Karpas-422 (cell line): Measurements from ENCODE around the gene NPDC1. TPM values are rescaled to one million over a fixed set of nuclear protein-coding genes. Genes with fewer than 3 reads are reported as not detected.
A peak's percentile ranks its signal among the peaks of the same experiment; 100 is the strongest.
"Not testable (repeated sequence)": the region's sequence is repeated elsewhere in the genome, so short reads cannot be mapped to it uniquely, and the experiment has no call there.

Source experiments
- DNase-seq: peaks from one replicate; pipeline ENCODE4 v3.0.0-alpha.2; 2015
- H2AFZ ChIP-seq: fragments of 200-600 bp; sonication (generic); 2 replicates; pipeline ENCODE4 v1.6.1; 2014; ENCODE audit warnings: antibody characterized with exemption, low read length, mixed read lengths
- H3K27ac ChIP-seq: fragments of 200-600 bp; sonication (generic); 2 replicates; pipeline ENCODE4 v1.5.1; 2014; ENCODE audit warnings: mild to moderate bottlenecking, low read length, moderate library complexity
- H3K27me3 ChIP-seq: fragments of 200-600 bp; sonication (generic); 2 replicates; pipeline ENCODE4 v1.6.1; 2014; ENCODE audit warnings: low read length, mixed read lengths
- H3K36me3 ChIP-seq: fragments of 200-600 bp; sonication (generic); 2 replicates; pipeline ENCODE4 v1.6.1; 2014; ENCODE audit warnings: low read length, mixed read lengths; ENCODE audit not compliant: insufficient read depth
- H3K4me1 ChIP-seq: fragments of 200-600 bp; sonication (generic); 2 replicates; pipeline ENCODE4 v1.6.1; 2014; ENCODE audit warnings: mild to moderate bottlenecking, low read length, mixed read lengths
- H3K4me2 ChIP-seq: fragments of 200-600 bp; sonication (generic); 2 replicates; pipeline ENCODE4 v1.6.1; 2014; ENCODE audit warnings: low read length, low read depth, mild to moderate bottlenecking; ENCODE audit not compliant: poor library complexity, severe bottlenecking
- H3K4me3 ChIP-seq: fragments of 200-600 bp; sonication (generic); 2 replicates; pipeline ENCODE4 v1.5.1; 2014; ENCODE audit warnings: mild to moderate bottlenecking, antibody characterized with exemption, low read length, mixed read lengths
- H3K79me2 ChIP-seq: fragments of 200-600 bp; sonication (generic); 2 replicates; pipeline ENCODE4 v1.6.1; 2014; ENCODE audit warnings: mild to moderate bottlenecking, low read length, mixed read lengths
- H3K9ac ChIP-seq: fragments of 200-600 bp; sonication (generic); 2 replicates; pipeline ENCODE4 v1.6.0; 2014; ENCODE audit warnings: low read length
- H3K9me2 ChIP-seq: fragments of 200-600 bp; sonication (generic), shearing (Covaris generic); replicated peaks from 2 replicates; pipeline ENCODE4 v1.6.0; 2014; ENCODE audit warnings: mild to moderate bottlenecking, low read length, moderate library complexity; ENCODE audit not compliant: insufficient read depth
- H3K9me3 ChIP-seq: fragments of 300-700, 200-600 bp; sonication (generic); 2 replicates; pipeline ENCODE4 v1.6.1; 2014; ENCODE audit warnings: low read length, mixed read lengths
- H4K20me1 ChIP-seq: fragments of 200-600 bp; sonication (generic); 2 replicates; pipeline ENCODE4 v1.6.1; 2014; ENCODE audit warnings: mild to moderate bottlenecking, antibody characterized with exemption, low read length, low read depth; ENCODE audit not compliant: insufficient read depth
- total RNA-seq: library from RNA; depleted of rRNA; stranded (reverse); fragments of >200 nt; shearing (Covaris generic); gene quantifications from 2 replicates; pipeline ENCODE4 v1.2.3, GENCODE V29; 2014; ENCODE audit warnings: low replicate concordance

Gene NPDC1
- total RNA-seq, 1 experiment from 2014 or later: not detected

DNA sequence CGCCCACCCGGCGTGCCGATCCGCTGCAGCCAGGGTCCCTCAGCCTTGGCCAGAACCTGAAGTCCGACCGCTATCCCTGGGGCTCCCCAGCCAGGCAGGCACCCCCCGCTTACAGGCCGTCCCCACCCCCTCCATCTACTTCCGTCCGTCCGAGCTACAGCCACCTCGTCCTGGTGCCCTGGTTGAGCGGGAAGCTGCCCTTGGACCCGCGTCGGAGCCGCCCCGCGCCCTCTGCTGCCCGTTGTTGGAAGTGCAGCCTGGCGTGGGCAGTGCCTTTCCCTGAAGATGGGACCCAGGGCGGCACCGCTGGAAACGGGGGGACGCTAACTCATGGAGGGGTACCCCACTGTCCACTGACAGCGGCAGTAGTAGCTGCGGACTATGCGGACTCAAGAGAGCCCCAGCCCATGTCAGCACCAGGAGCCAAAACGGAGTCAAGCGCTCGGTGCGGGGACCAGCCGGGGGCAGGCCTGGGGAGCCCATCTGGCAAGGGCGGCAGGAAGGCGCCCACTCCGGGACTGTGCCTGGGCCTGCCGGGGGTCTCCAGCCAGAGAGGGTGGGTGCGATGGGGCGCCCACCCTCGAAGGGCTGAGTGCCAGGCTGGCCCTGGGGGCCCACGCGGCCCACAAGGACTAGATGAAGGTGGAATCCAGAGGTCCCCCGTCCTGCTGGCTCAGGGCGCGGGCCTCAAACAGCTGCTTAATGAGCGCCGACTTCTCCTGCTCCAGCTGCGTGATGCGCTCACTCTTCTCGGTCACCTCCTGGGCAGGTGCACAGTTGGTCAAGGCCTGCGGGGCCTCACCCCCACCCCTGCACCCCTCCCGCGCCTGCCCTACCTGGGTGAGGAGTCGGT lies 18.3 kb upstream of the NPDC1 start:
- H3K27ac ChIP-seq: no peak overlapping the region
- H3K27me3 ChIP-seq: no peaks in the 10 kb centered on the region
- H3K4me2 ChIP-seq: no peak overlapping the region
- no peaks in the 10 kb centered on the region for H3K9me2 ChIP-seq
- H4K20me1 ChIP-seq: peaks cover 26% of the 10 kb centered on the region
- no peak overlapping the region for H3K4me3 ChIP-seq
- H3K36me3 ChIP-seq: peaks cover 7% of the 10 kb centered on the region; the same call in 1 of the 2 replicates
- no peak overlapping the region for H2AFZ ChIP-seq
- peak; percentile 83 for DNase-seq
- no peak overlapping the region for H3K9ac ChIP-seq
- peaks cover 10% of the 10 kb centered on the region for H3K79me2 ChIP-seq
- H3K4me1 ChIP-seq: peaks cover 18% of the 10 kb centered on the region
- no peaks in the 10 kb centered on the region for H3K9me3 ChIP-seq

DNA sequence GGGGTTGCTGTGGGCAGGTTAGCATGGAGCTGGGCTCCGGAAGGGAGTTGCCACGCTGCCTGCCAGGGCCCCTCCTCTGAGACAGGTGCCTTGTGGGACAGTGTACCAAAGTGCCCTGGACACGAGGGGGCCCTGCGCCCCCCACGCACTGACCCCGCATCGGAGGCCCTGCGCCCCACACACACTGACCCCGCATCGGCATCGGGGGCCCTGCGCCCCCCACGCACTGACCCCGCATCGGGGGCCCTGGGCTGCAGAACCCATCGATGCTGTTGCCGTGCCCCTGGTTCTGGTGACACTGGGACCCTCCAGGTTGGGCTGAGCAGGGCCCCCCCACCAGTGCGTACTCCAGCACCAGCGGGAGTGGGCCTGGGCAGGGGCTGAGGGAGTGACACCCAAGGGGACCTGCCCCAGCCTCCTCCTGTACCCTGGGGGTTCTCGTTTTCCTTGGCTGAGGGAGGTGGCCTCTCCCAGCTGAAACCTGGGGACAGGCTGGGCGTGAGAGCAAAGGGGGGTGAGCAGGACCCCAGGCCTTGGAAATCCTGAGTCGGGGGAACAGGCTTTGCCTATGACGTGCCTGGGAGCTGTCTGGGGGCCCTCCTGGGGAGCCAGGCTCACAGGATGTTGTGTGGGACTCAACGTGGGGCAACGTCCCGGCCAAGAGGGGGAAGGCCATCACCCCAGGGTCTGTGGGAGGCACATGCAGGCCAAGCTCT lies 17.5 kb upstream of the NPDC1 start:
- Histone ChIP-seq H2AFZ (no peak overlapping the region), H3K9me2 (no peaks in the 10 kb centered on the region), H3K9me3 (no peaks in the 10 kb centered on the region), H4K20me1 (peaks cover 18% of the 10 kb centered on the region; the same call in 1 of the 2 replicates), H3K27me3 (no peaks in the 10 kb centered on the region), H3K79me2 (peaks cover 2% of the 10 kb centered on the region; the same call in 1 of the 2 replicates), H3K4me3 (no peak overlapping the region), H3K36me3 (peaks cover 7% of the 10 kb centered on the region; the same call in 1 of the 2 replicates), H3K9ac (no peak overlapping the region), H3K4me2 (no peak overlapping the region), H3K4me1 (peaks cover 10% of the 10 kb centered on the region), H3K27ac (no peak overlapping the region)
- no peak for DNase-seq

DNA sequence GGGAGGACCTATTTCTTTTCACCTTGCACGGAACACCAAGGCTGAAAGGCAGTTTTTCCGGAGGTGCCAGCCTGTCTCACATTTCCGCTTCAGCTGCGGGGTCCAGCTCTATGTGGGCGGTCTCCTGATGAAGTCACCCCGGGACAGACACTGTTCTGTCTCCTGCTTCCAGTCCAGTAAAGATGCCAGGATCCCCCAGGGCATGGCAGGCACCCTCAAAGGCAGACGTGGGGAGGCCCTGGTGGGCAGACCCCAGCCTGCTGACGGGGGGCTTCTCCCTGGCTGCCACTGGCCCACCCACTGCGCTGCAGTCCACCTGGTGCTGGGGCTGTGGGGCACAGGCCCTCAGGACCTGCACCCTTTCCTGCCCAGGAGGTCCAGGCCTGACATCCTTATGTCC lies 16.8 kb upstream of the NPDC1 start:
- not testable (repeated sequence) for H3K4me1 ChIP-seq, H2AFZ ChIP-seq, H3K79me2 ChIP-seq, H3K9me3 ChIP-seq, H3K4me2 ChIP-seq, H3K36me3 ChIP-seq, H3K27ac ChIP-seq, H3K9ac ChIP-seq, DNase-seq, H3K9me2 ChIP-seq, H3K4me3 ChIP-seq, H3K27me3 ChIP-seq
- peaks cover 18% of the 10 kb centered on the region; the same call in 1 of the 2 replicates for H4K20me1 ChIP-seq

DNA sequence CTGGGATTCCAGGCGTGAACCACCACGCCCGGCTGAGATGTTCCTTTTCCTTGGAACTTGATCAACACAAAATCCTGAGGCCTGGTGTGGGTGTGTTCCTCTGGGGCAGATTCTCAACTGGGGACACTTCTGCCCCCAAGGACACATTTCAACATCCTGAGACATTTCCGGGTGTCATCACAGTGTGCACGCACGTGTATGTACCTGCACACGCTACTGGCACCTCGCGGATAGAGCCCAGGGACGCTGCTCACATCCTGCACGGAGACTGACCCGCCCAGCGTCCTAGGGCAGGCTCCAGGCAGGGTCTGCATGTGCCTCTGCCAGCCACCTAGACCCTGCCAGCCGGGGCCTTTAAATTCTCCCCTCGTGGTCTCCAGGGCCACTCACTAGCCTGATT lies 16.4 kb upstream of the NPDC1 start:
- Histone ChIP-seq H3K4me2 (no peak overlapping the region), H3K9ac (no peak overlapping the region), H2AFZ (no peak overlapping the region), H4K20me1 (peaks cover 18% of the 10 kb centered on the region; the same call in 1 of the 2 replicates), H3K4me3 (no peak overlapping the region), H3K36me3 (peaks cover 7% of the 10 kb centered on the region; the same call in 1 of the 2 replicates), H3K27ac (no peak overlapping the region), H3K79me2 (no peaks in the 10 kb centered on the region), H3K4me1 (no peaks in the 10 kb centered on the region), H3K9me3 (no peaks in the 10 kb centered on the region), H3K27me3 (no peaks in the 10 kb centered on the region), H3K9me2 (no peaks in the 10 kb centered on the region)
- no peak for DNase-seq

DNA sequence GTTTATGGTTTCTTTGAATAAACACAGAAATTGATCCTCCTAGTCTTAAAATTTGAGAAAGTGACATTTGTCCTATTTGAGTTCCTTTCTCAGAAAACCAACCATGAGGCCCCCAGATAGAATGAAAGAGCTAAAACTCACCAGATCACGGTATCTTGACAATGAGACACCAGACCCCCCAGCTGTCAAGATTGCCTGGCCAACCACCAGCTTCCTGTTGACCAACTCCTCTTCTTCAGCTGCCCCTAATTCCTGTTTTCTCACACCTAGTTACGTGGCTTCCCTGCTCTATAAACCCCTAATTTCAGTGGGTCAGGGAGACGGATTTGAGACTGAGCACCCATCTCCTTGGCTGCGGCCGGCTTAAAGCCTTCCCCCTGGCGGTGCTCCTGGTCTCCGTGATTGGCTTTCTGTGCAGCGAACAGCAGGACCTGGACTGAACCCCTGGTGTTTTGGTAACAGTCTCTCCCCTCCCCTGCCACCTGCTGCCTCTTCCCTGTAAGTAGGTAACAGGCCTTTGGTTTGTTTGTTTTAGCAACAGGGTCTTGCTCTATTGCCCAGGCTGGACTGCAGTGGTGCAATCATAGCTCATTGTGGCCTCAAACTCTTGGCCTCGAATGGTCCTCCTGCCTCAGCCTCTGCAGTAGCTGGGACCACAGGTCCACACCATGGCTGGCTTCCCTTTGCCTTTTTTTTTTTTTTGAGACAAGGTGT lies 12.7 kb upstream of the NPDC1 start:
- Histone ChIP-seq H3K27ac (no peak overlapping the region), H3K4me2 (no peak overlapping the region), H4K20me1 (peaks cover 3% of the 10 kb centered on the region; the same call in 1 of the 2 replicates), H3K9me3 (no peaks in the 10 kb centered on the region), H2AFZ (no peak overlapping the region), H3K27me3 (no peaks in the 10 kb centered on the region), H3K36me3 (peaks cover under 1% of the 10 kb centered on the region; the same call in 1 of the 2 replicates), H3K4me1 (no peaks in the 10 kb centered on the region), H3K4me3 (no peak overlapping the region), H3K9ac (no peak overlapping the region), H3K79me2 (no peaks in the 10 kb centered on the region), H3K9me2 (no peaks in the 10 kb centered on the region)
- DNase-seq: no peak

DNA sequence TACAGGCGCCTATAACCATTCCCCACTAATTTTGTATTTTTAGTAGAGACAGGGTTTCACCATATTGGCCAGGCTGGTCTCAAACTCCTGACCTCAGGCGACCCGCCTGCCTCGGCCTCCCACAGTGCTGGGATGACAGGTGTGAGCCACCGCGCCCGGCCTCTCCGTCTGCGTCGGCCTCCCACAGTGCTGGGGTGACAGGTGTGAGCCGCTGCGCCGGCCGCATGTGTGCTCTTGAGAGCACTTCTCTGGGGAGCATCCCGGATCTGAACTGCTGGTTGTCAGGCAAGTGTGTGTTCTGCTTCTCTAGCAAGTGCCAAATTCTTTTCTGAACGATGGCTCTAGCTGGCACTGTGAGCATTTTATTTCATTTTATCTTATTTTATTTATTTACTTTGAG lies 11.6 kb upstream of the NPDC1 start:
- H4K20me1 ChIP-seq: no peaks in the 10 kb centered on the region
- H3K79me2 ChIP-seq: no peaks in the 10 kb centered on the region
- no peaks in the 10 kb centered on the region for H3K9me3 ChIP-seq
- H3K27ac ChIP-seq: no peak overlapping the region
- H3K4me3 ChIP-seq: no peak overlapping the region
- DNase-seq: no peak
- no peaks in the 10 kb centered on the region for H3K9me2 ChIP-seq
- H3K9ac ChIP-seq: no peak overlapping the region
- H3K4me1 ChIP-seq: no peaks in the 10 kb centered on the region
- H3K27me3 ChIP-seq: no peaks in the 10 kb centered on the region
- H2AFZ ChIP-seq: no peak overlapping the region
- H3K36me3 ChIP-seq: no peaks in the 10 kb centered on the region
- no peak overlapping the region for H3K4me2 ChIP-seq

DNA sequence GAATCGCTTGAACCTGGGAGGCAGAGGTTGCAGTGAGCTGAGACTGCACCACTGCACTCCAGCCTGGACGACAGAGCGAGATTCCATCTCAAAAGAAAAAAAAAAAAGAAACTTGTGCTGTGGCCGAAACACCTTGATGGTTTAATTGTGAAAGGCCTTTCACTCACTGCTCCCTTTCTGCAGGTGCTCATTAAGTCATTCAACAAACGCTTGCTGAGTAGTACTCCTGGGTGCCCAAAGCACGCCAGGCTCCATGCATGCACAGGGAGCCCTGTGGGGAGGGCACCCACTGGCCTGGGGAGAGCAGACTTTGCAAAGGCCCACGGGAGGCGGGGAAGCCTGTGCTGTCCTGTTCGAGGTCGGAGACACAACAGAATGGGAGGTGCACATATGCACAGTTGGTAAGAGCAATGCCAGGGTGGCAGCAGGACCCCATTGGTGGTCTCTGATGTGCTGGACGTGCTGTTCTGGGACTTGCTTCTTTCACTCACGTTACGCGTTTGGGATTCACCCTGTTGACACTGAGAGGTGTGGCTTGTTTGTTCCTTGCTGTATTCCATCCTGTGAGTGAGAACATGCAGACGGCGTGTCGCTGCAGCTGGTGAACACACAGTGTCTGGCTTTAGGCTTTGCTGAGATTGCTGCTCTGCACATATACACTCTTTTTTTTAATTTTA lies 10.9 kb upstream of the NPDC1 start:
- Histone ChIP-seq H3K9ac (no peak overlapping the region), H3K4me3 (no peak overlapping the region), H3K4me1 (no peaks in the 10 kb centered on the region), H2AFZ (no peak overlapping the region), H3K27me3 (no peaks in the 10 kb centered on the region), H3K27ac (no peak overlapping the region), H3K36me3 (no peaks in the 10 kb centered on the region), H3K9me3 (no peaks in the 10 kb centered on the region), H4K20me1 (no peaks in the 10 kb centered on the region), H3K4me2 (no peak overlapping the region), H3K9me2 (no peaks in the 10 kb centered on the region), H3K79me2 (no peaks in the 10 kb centered on the region)
- DNase-seq: no peak
